Measurements from ENCODE around the gene RMND1.

The RMND1 gene

GRCh38 chr6:151381722-151382121 lies 70.2 kb downstream of the RMND1 start:
- Histone ChIP-seq H3K4me1 (peaks cover 2% of the 10 kb centered on the region), H3K4me3 (ENCODE audit: low read depth, low read length) (no peak overlapping the region), H3K36me3 (ENCODE audit: control insufficient read depth, insufficient read depth, low read length) (no peaks in the 10 kb centered on the region), H2AFZ (no peak overlapping the region), H3K9me3 (ENCODE audit: control insufficient read depth, low read length) (no peaks in the 10 kb centered on the region), H3K27me3 (ENCODE audit: control insufficient read depth, insufficient read depth, low read length) (no peaks in the 10 kb centered on the region), H3K27ac (no peak overlapping the region), H3K4me2 (ENCODE audit: low read length) (no peak overlapping the region), H3K9ac (no peak overlapping the region), H3K79me2 (peaks cover 57% of the 10 kb centered on the region)
- no peak for TF ChIP-seq CTCF (IDR thresholded peaks at IDR 0.05)

- Histone ChIP-seq H3K4me2 (ENCODE audit: low read length) (no peak overlapping the region), H3K4me1 (peaks cover 2% of the 10 kb centered on the region), H2AFZ (no peak overlapping the region), H3K79me2 (peaks cover 54% of the 10 kb centered on the region), H3K9me3 (ENCODE audit: control insufficient read depth, low read length) (no peaks in the 10 kb centered on the region), H3K9ac (no peak overlapping the region), H3K36me3 (ENCODE audit: control insufficient read depth, insufficient read depth, low read length) (no peaks in the 10 kb centered on the region), H3K27me3 (ENCODE audit: control insufficient read depth, insufficient read depth, low read length) (no peaks in the 10 kb centered on the region), H3K4me3 (ENCODE audit: low read depth, low read length) (no peak overlapping the region), H3K27ac (no peak overlapping the region)
- no peak for TF ChIP-seq CTCF (IDR thresholded peaks at IDR 0.05)
Observed at GRCh38 chr6:151380848-151381205, 71.1 kb downstream of the RMND1 start.

- TF ChIP-seq CTCF (IDR thresholded peaks at IDR 0.05), result no peak
- H3K9me3 ChIP-seq (ENCODE audit: control insufficient read depth, low read length), result no peaks in the 10 kb centered on the region
- H3K27ac ChIP-seq, result no peak overlapping the region
- H3K4me2 ChIP-seq (ENCODE audit: low read length), result no peak overlapping the region
- no peaks in the 10 kb centered on the region for H3K27me3 ChIP-seq (ENCODE audit: control insufficient read depth, insufficient read depth, low read length)
- H2AFZ ChIP-seq, result no peak overlapping the region
- no peak overlapping the region for H3K4me3 ChIP-seq (ENCODE audit: low read depth, low read length)
- H3K79me2 ChIP-seq, result peaks cover 52% of the 10 kb centered on the region
- no peaks in the 10 kb centered on the region for H3K36me3 ChIP-seq (ENCODE audit: control insufficient read depth, insufficient read depth, low read length)
- H3K9ac ChIP-seq, result no peak overlapping the region
- H3K4me1 ChIP-seq, result peaks cover 2% of the 10 kb centered on the region
Observed at GRCh38 chr6:151379933-151380847, 71.7 kb downstream of the RMND1 start.

GRCh38 chr6:151377095-151377494 lies 74.8 kb downstream of the RMND1 start:
- H3K79me2 ChIP-seq, result peaks cover 26% of the 10 kb centered on the region
- no peak overlapping the region for H3K27ac ChIP-seq
- H3K9me3 ChIP-seq (ENCODE audit: control insufficient read depth, low read length), result no peaks in the 10 kb centered on the region
- no peak overlapping the region for H2AFZ ChIP-seq
- no peak overlapping the region for H3K4me3 ChIP-seq (ENCODE audit: low read depth, low read length)
- TF ChIP-seq CTCF (IDR thresholded peaks at IDR 0.05), result no peak
- no peaks in the 10 kb centered on the region for H3K27me3 ChIP-seq (ENCODE audit: control insufficient read depth, insufficient read depth, low read length)
- no peak overlapping the region for H3K9ac ChIP-seq
- no peaks in the 10 kb centered on the region for H3K36me3 ChIP-seq (ENCODE audit: control insufficient read depth, insufficient read depth, low read length)
- no peak overlapping the region for H3K4me2 ChIP-seq (ENCODE audit: low read length)
- H3K4me1 ChIP-seq, result no peaks in the 10 kb centered on the region

GRCh38 chr6:151376440-151376839 lies 75.5 kb downstream of the RMND1 start:
- Histone ChIP-seq H3K27me3 (ENCODE audit: control insufficient read depth, insufficient read depth, low read length) (no peaks in the 10 kb centered on the region), H3K79me2 (peaks cover 19% of the 10 kb centered on the region), H2AFZ (no peak overlapping the region), H3K4me1 (no peaks in the 10 kb centered on the region), H3K4me2 (ENCODE audit: low read length) (no peak overlapping the region), H3K36me3 (ENCODE audit: control insufficient read depth, insufficient read depth, low read length) (no peaks in the 10 kb centered on the region), H3K9ac (no peak overlapping the region), H3K9me3 (ENCODE audit: control insufficient read depth, low read length) (no peaks in the 10 kb centered on the region), H3K4me3 (ENCODE audit: low read depth, low read length) (no peak overlapping the region), H3K27ac (no peak overlapping the region)
- TF ChIP-seq CTCF (IDR thresholded peaks at IDR 0.05), result no peak

All from parathyroid adenoma (tissue), 2 donors.